Thymus (tissue), 11 donors: Measurements from ENCODE around the gene VOPP1. TPM values are rescaled to one million over a fixed set of nuclear protein-coding genes. Genes with fewer than 3 reads are reported as not detected.
A peak's percentile ranks its signal among the peaks of the same experiment; 100 is the strongest.

Experiments used
- DNase-seq, 9 donors: peaks; one replicate each; pipeline ENCODE4 v3.0.0-alpha.2; 2013; ENCODE audit warnings: low spot score in 9 of 9, low read depth in 6 of 9, missing footprints in 1 of 9
- H3K27ac ChIP-seq, 2 donors: one replicate each; pipeline ENCODE4 v1.5.1; 2013; ENCODE audit warnings: control low read depth in 1 of 2, low read depth in 1 of 2, low read length in 1 of 2, mild to moderate bottlenecking in 1 of 2, moderate library complexity in 1 of 2
- H3K27me3 ChIP-seq, 2 donors: one replicate each; pipeline ENCODE4 v1.5.1; 2013; ENCODE audit warnings: low read length in 1 of 2; ENCODE audit not compliant: control insufficient read depth in 2 of 2, insufficient read depth in 1 of 2
- H3K36me3 ChIP-seq, 2 donors: one replicate each; pipeline ENCODE4 v1.5.1; 2013; ENCODE audit warnings: low read length in 1 of 2, mild to moderate bottlenecking in 1 of 2, moderate library complexity in 1 of 2; ENCODE audit not compliant: control insufficient read depth in 2 of 2, insufficient read depth in 2 of 2
- H3K4me1 ChIP-seq, 2 donors: one replicate each; pipeline ENCODE4 v1.5.1; 2013; ENCODE audit warnings: low read length in 2 of 2; ENCODE audit not compliant: control insufficient read depth in 2 of 2, insufficient read depth in 2 of 2
- H3K4me3 ChIP-seq, 2 donors: one replicate each; pipeline ENCODE4 v1.5.1; 2013; ENCODE audit warnings: low read length in 2 of 2, control low read depth in 1 of 2, mild to moderate bottlenecking in 1 of 2
- H3K9me3 ChIP-seq, 2 donors: one replicate each; pipeline ENCODE4 v1.5.1; 2013; ENCODE audit warnings: low read length in 1 of 2, mild to moderate bottlenecking in 1 of 2; ENCODE audit not compliant: control insufficient read depth in 2 of 2, insufficient read depth in 1 of 2
- WGBS: extraction: QIAGEN DNeasy Blood & Tissue Kit; methylation state at CpG from one replicate; pipeline ENCODE4 v1.1.7; 2013; 5-methylcytosine and 5-hydroxymethylcytosine counted together
- polyA plus RNA-seq: library from polyadenylated mRNA; stranded (reverse); fragments of 200-250 nt; gene quantifications from one replicate; pipeline ENCODE4 v1.2.3, GENCODE V29; 2013
- total RNA-seq: library from RNA; stranded (reverse); fragments of 120-200 nt; gene quantifications from one replicate; pipeline ENCODE4 v1.2.4, GENCODE V29; 2013
- donor health status: healthy.

VOPP1 gene
- total and polyA plus RNA-seq, 2 donors: 61.9 to 91.6 TPM

DNA sequence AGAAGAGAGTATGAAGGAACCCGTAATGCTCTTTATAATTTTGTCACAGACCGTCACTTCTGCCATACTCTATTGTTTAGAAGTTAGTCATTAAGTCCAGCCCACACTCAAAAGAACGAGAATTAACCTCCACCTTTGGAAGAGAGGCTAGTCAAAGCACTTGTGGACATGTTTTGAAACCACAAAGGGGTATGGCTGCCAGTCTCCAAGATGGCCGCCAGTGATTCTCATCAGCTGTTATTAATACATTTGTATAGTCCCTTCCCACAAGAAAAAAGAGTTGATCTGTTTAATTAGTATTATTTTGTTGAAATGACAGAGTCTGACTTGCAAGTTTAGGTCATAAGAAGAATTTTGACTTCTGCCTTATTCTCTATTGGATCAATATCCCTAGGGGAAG, 23.2 kb upstream of the VOPP1 start:
- H3K4me1 ChIP-seq: peaks cover 22 to 31% of the 10 kb centered on the region in 2 donors
- no peaks in the 10 kb centered on the region for H3K9me3 ChIP-seq
- peaks cover 0 to 3% of the 10 kb centered on the region in 2 donors for H3K36me3 ChIP-seq
- H3K4me3 ChIP-seq: no peak overlapping the region
- no peak for DNase-seq
- 94% methylated on average over 4 of the region's 4 CpGs for WGBS
- H3K27me3 ChIP-seq: peaks cover 0 to 6% of the 10 kb centered on the region in 2 donors
- no peak overlapping the region for H3K27ac ChIP-seq

DNA sequence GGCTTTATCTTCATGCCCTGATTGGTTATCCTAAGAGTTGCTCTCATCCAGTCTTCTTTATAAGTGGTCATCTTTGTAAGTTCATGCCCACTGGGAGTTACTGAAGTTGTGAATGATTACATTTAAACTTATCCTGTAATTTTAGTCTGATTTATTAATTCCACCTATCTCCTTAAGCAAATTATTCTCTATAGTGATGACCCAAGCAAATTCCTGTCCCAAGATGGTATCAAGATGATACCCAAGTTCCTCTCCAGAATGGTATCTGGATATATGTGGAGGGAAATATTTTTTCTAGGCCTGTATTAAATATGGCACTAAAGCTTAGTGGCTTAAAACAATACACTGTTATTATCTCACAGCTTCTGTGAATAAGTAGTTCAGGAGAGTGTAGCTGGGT, 22.6 kb upstream of the VOPP1 start:
- Histone ChIP-seq H3K27ac (no peak overlapping the region), H3K9me3 (no peaks in the 10 kb centered on the region), H3K4me1 (peaks cover 22 to 31% of the 10 kb centered on the region in 2 donors), H3K27me3 (peaks cover 0 to 4% of the 10 kb centered on the region in 2 donors), H3K4me3 (no peak overlapping the region), H3K36me3 (peaks cover 0 to 3% of the 10 kb centered on the region in 2 donors)
- no peak for DNase-seq

DNA sequence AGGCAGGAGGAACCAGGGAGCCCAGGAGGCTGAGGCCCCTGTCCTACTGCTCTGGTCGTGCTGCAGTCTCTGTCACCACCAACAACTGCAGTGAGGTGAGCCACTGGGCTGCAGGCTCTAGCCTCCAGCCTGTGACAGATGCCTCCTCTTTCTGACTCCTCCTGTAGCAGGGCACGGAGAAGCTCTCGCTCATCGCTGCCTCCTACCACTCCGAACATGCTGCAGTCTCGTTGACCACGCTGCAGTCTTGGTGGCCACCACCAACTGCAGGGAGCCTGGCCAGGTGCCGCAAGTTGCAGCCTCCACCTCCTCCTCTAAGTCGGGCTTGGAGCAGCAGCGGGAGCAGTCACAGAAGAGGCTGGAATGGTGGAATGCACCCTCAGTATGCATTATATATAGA, 22.1 kb upstream of the VOPP1 start:
- Histone ChIP-seq H3K27ac (no peak overlapping the region), H3K9me3 (no peaks in the 10 kb centered on the region), H3K4me1 (peaks cover 22 to 31% of the 10 kb centered on the region in 2 donors), H3K27me3 (peaks cover 0 to 4% of the 10 kb centered on the region in 2 donors), H3K36me3 (peaks cover 0 to 3% of the 10 kb centered on the region in 2 donors), H3K4me3 (no peak overlapping the region)
- no peak for DNase-seq
- 94% methylated on average over 10 of the region's 10 CpGs for WGBS

DNA sequence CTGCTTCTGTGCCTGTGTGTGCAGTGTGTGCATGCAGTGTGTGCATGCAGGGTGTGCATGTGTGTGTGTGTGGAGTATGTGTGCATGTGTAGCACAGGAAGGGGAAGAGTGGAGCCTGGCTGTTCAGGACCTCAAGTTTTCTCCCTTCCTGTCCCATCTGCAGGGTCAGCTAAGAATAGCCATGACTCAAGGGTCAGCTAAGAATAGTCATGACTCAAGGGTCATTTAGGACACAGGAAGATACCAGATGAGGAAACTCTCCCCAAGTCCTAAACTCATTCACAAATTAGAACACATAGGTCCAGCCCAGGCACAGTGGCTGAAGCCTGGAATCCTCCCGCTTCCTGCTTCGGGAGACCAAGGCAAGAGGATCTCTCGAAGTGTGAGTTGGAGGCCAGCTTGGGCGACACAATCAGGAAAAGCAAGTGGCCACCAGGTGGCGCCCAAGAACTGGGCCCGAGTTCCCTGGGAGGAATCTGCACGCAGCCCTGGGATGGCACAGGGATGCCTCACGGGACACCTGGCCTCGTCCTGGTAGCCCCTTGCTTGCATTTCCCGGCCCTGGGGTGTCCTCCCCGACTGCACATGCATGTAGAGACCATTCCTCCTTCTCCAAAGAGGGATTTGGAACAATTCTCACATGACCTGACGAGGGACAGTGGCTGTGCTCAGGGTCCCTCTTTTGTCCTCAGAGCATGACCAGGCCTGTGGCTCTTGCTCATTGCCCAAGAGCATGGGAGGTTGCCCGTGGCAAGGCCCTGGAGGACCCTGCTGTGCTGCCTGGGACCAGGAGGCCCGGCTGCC, 21.4 kb upstream of the VOPP1 start:
- H3K4me3 ChIP-seq: no peak overlapping the region
- DNase-seq: peak in 3 of 9 donors; percentile 59 to 77 (median 76)
- H3K9me3 ChIP-seq: no peaks in the 10 kb centered on the region
- H3K27me3 ChIP-seq: peaks cover 0 to 4% of the 10 kb centered on the region in 2 donors
- H3K36me3 ChIP-seq: peaks cover 0 to 3% of the 10 kb centered on the region in 2 donors
- H3K4me1 ChIP-seq: peaks cover 22 to 35% of the 10 kb centered on the region in 2 donors
- 74% methylated on average over 14 of the region's 14 CpGs for WGBS
- H3K27ac ChIP-seq: no peak overlapping the region

DNA sequence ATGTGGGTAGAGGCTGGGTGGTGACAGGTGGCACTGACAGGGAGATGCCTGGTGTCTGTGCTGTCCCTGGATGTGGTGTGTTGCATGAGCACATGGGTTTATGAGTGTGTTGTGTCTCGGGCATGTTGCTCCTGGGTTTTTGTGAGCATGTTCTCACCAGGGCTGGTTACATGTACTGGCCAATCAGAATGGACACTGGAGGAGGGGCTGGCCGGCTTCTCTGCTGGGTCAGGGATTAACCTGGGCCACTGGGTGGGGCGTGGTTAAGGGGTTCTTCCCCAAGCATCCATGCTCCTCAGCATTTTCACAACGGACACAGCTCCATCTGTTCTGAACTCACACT, 20.8 kb upstream of the VOPP1 start:
- Histone ChIP-seq H3K36me3 (peaks cover 0 to 3% of the 10 kb centered on the region in 2 donors), H3K4me3 (no peak overlapping the region), H3K9me3 (no peaks in the 10 kb centered on the region), H3K27ac (no peak overlapping the region), H3K4me1 (peaks cover 25 to 41% of the 10 kb centered on the region in 2 donors), H3K27me3 (peaks cover 0 to 6% of the 10 kb centered on the region in 2 donors)
- 92% methylated on average over 4 of the region's 4 CpGs for WGBS
- no peak for DNase-seq

DNA sequence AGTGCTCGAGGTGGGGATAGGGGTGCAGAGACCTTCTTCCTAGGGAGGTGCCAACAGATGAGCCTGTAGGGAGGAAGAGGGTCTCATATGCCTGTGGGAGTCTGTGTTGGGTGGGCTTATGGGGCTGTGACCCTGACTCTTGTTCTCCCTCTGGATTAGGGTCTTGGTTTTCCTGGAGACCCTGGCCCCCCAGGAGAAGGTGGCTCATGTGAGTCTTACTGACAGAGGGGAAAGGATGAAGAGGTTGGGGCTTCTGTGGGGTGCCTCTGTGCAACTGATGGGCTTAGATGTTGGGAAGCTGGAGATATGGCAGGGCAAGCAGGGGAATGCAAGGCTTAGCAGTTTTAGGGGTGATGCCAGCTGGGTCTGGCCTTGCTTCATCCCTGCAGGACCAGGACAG, 20.2 kb upstream of the VOPP1 start:
- H3K36me3 ChIP-seq: peaks cover 0 to 3% of the 10 kb centered on the region in 2 donors
- peaks cover 21 to 38% of the 10 kb centered on the region in 2 donors for H3K4me1 ChIP-seq
- H3K4me3 ChIP-seq: no peak overlapping the region
- no peak overlapping the region for H3K27ac ChIP-seq
- peaks cover 0 to 6% of the 10 kb centered on the region in 2 donors for H3K27me3 ChIP-seq
- H3K9me3 ChIP-seq: no peaks in the 10 kb centered on the region
- DNase-seq: no peak
- 85% methylated on average over 1 of the region's 1 CpG for WGBS

DNA sequence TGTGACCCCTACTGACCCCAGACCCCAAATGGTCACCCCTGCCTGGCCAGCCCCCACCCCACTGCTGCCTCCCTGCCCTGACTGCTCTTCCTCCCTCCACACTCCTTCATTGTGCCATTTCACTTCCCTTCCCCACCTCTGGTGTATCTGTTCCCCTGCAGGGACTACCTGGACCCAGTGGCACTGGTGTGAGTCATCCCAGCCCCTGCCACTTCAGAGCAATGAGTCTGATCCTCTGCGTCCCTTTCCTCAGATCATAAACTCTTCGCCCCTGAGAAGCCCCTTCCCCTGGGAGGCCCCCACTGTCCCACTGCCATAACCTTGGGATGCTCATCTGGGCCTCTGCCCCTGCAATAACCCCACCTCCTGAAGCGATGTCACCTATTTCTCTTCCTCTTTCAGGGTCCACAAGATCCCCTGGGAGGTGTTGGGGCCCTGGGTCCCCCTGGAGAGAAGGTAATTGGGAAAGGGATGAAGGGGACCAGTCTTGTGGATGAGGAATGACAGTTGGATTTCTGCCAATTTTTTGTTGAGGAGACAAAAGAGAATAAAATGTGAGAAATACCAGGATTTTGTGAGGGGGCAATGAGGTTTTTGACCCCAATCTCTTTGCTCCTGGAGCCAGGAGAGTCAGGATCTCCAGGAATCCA, 19.1 kb upstream of the VOPP1 start:
- Histone ChIP-seq H3K4me1 (peaks cover 17 to 37% of the 10 kb centered on the region in 2 donors), H3K27me3 (peaks cover 0 to 6% of the 10 kb centered on the region in 2 donors), H3K4me3 (no peak overlapping the region), H3K9me3 (no peaks in the 10 kb centered on the region), H3K27ac (no peak overlapping the region), H3K36me3 (no peaks in the 10 kb centered on the region)
- DNase-seq: no peak
- 93% methylated on average over 3 of the region's 3 CpGs for WGBS

DNA sequence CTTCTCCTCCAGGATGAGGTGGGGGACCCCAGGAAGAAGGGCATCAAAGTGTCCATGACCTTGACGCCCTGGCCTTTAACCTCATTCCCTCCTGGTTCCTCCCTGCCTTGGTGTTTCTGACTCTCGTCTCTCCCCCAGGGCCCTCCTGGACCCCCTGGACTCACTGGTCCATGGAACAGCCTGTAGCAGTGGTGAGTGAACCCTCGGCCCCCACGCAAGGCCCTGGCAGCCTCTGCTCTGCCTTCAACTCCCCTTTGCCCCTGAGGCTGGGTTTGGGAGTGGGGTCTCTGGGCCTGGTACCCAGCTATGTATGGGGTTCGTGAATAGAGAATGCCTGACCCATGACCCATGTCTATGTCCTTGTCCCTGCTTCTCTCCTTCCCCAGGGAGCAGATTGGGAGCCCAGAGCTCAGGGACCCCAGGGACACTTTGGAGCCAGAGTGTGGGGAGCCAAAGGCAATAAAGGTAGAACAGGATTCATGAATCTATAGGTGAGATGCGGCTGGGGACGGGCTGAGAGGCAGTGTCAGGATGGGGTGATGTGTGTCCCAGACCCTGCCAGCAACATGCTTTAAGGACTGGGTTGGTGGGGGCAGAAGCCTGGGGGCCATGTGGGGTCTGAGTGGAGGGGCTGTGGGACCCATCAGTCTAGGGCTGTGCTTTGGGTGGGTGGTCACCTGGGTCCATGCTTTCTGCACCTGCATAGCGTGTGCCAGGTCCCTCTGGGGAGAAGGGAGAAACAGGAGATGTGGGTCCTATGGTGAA, 18.4 kb upstream of the VOPP1 start:
- Histone ChIP-seq H3K4me1 (peaks cover 19 to 39% of the 10 kb centered on the region in 2 donors), H3K27ac (no peak overlapping the region), H3K4me3 (no peak overlapping the region), H3K9me3 (no peaks in the 10 kb centered on the region), H3K27me3 (peaks cover 0 to 6% of the 10 kb centered on the region in 2 donors), H3K36me3 (no peaks in the 10 kb centered on the region)
- no peak for DNase-seq
- WGBS: 96% methylated on average over 8 of the region's 8 CpGs

DNA sequence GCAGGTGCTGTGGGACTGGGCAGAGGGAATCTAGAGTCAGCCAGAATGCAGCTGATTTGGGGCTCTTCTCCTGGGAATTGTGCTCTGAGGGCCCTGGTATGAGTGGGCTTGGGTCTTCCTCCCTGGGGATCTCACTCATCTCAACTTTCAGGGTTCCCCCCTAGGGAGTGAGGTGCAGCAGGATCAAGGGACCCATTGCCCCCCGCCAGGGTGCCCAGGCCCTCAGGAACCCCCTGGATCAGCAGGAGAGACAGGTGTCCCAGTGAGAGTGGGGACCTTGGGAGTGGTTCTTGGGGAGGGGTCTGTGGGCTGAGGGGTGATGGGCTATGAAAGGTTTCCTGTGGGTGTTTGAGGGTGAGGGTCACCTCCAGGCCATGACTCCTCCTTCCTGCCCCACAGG, 17.6 kb upstream of the VOPP1 start:
- Histone ChIP-seq H3K36me3 (no peaks in the 10 kb centered on the region), H3K9me3 (no peaks in the 10 kb centered on the region), H3K27ac (no peak overlapping the region), H3K4me3 (no peak overlapping the region), H3K4me1 (peaks cover 24 to 47% of the 10 kb centered on the region in 2 donors), H3K27me3 (peaks cover 0 to 6% of the 10 kb centered on the region in 2 donors)
- DNase-seq: no peak
- 100% methylated on average over 1 of the region's 1 CpG for WGBS
